Osteoblast (primary cell): ENCODE results near the gene SPACA6. TPM values are rescaled to one million over a fixed set of nuclear protein-coding genes. Genes with fewer than 3 reads are reported as not detected.

ENCODE experiments used
- DNase-seq: peaks from one replicate; pipeline ENCODE4 v3.0.0; 2011; ENCODE audit warnings: low spot score, mixed read lengths; ENCODE audit not compliant: insufficient read length; ENCODE audit errors: missing footprints
- H2AFZ ChIP-seq: 2 replicates; pipeline ENCODE4 v1.6.0; 2011; ENCODE audit warnings: mild to moderate bottlenecking, low read length
- H3K27ac ChIP-seq: 2 replicates; pipeline ENCODE4 v1.5.1; 2011; ENCODE audit warnings: mild to moderate bottlenecking, low read depth, low read length, moderate library complexity
- H3K27me3 ChIP-seq: 2 replicates; pipeline ENCODE4 v1.6.0; 2012; ENCODE audit warnings: mild to moderate bottlenecking, control low read depth, inconsistent platforms, low read length, moderate library complexity; ENCODE audit not compliant: insufficient read depth
- H3K36me3 ChIP-seq: 2 replicates; pipeline ENCODE4 v1.5.1; 2011; ENCODE audit warnings: mild to moderate bottlenecking, low read length, control low read depth, moderate library complexity; ENCODE audit not compliant: insufficient read depth
- H3K4me1 ChIP-seq: 2 replicates; pipeline ENCODE4 v1.5.1; 2011; ENCODE audit warnings: mild to moderate bottlenecking, low read length, control low read depth, moderate library complexity; ENCODE audit not compliant: insufficient read depth
- H3K4me2 ChIP-seq: 2 replicates; pipeline ENCODE4 v1.6.0; 2011; ENCODE audit warnings: mild to moderate bottlenecking, low read length; ENCODE audit not compliant: insufficient read depth
- H3K4me3 ChIP-seq: fragments of 200-600 bp; sonication (generic); 3 replicates; pipeline ENCODE4 v1.5.1; 2012; ENCODE audit warnings: mild to moderate bottlenecking, low read length, inconsistent platforms; ENCODE audit not compliant: insufficient read depth
- H3K79me2 ChIP-seq: 2 replicates; pipeline ENCODE4 v1.6.0; 2012; ENCODE audit warnings: mild to moderate bottlenecking, low read length, control low read depth, inconsistent platforms; ENCODE audit not compliant: insufficient read depth
- H3K9me3 ChIP-seq: 2 replicates; pipeline ENCODE4 v1.5.1; 2011; ENCODE audit warnings: low read depth, low read length, control low read depth
- H4K20me1 ChIP-seq: 2 replicates; pipeline ENCODE4 v1.6.0; 2012; ENCODE audit warnings: mild to moderate bottlenecking, low read length, control low read depth; ENCODE audit not compliant: insufficient read depth
- CTCF ChIP-seq: IDR thresholded peaks from 2 replicates; pipeline ENCODE4 v1.5.1; 2011; ENCODE audit warnings: mild to moderate bottlenecking, low read depth, low read length, moderate library complexity; ENCODE audit errors: extremely low read depth
- total RNA-seq: library from RNA; depleted of rRNA; stranded (reverse); fragments of >200 nt; gene quantifications from 2 replicates; pipeline ENCODE4 v1.2.3, GENCODE V29; 2012

Gene SPACA6
- total RNA-seq, 1 donor = 12.7 TPM

GRCh38 chr19:51691074-51691583 is 2.0 kb upstream of the SPACA6 start:
- H2AFZ ChIP-seq = no peak overlapping the region
- peaks cover 87% of the 10 kb centered on the region for H3K79me2 ChIP-seq
- peak overlapping the region; percentile 95 for H3K4me2 ChIP-seq
- peak overlapping the region; percentile 94 for H3K27ac ChIP-seq
- peaks cover 41% of the 10 kb centered on the region for H3K4me1 ChIP-seq
- no peaks in the 10 kb centered on the region for H3K9me3 ChIP-seq
- DNase-seq = peak; percentile 85
- peak overlapping the region; percentile 84 for H3K4me3 ChIP-seq
- peaks cover 31% of the 10 kb centered on the region for H3K36me3 ChIP-seq
- H3K27me3 ChIP-seq = no peaks in the 10 kb centered on the region
- no peak for TF ChIP-seq CTCF
- H4K20me1 ChIP-seq = peaks cover 52% of the 10 kb centered on the region

- no peaks in the 10 kb centered on the region for H3K27me3 ChIP-seq
- peaks cover 59% of the 10 kb centered on the region for H4K20me1 ChIP-seq
- H3K9me3 ChIP-seq = no peaks in the 10 kb centered on the region
- no peak overlapping the region for H2AFZ ChIP-seq
- peak overlapping the region; percentile 61 for H3K27ac ChIP-seq
- no peak for TF ChIP-seq CTCF
- peak overlapping the region; percentile 95 for H3K4me2 ChIP-seq
- DNase-seq = peak; percentile 84
- H3K4me3 ChIP-seq = peak overlapping the region; percentile 84
- H3K79me2 ChIP-seq = peaks cover 88% of the 10 kb centered on the region
- peaks cover 38% of the 10 kb centered on the region for H3K36me3 ChIP-seq
- peaks cover 34% of the 10 kb centered on the region for H3K4me1 ChIP-seq
Measured at GRCh38 chr19:51691584-51692428, 1.3 kb upstream of the SPACA6 start.

GRCh38 chr19:51692468-51692867 is 662 bp upstream of the SPACA6 start:
- TF ChIP-seq CTCF = no peak
- Histone ChIP-seq H3K36me3 (peaks cover 45% of the 10 kb centered on the region), H2AFZ (no peak overlapping the region), H3K27me3 (no peaks in the 10 kb centered on the region), H3K4me2 (peak overlapping the region; percentile 95), H3K79me2 (peaks cover 91% of the 10 kb centered on the region), H3K4me3 (peak overlapping the region; percentile 84), H3K9me3 (no peaks in the 10 kb centered on the region), H4K20me1 (peaks cover 65% of the 10 kb centered on the region), H3K27ac (peak overlapping the region; percentile 61), H3K4me1 (peaks cover 29% of the 10 kb centered on the region)
- DNase-seq = peak; percentile 36

- Histone ChIP-seq H3K4me2 (no peak overlapping the region), H3K79me2 (peaks cover 93% of the 10 kb centered on the region), H3K27ac (peak overlapping the region; percentile 45), H3K4me3 (no peak overlapping the region), H3K27me3 (no peaks in the 10 kb centered on the region), H3K4me1 (peaks cover 16% of the 10 kb centered on the region), H4K20me1 (peaks cover 76% of the 10 kb centered on the region), H3K9me3 (no peaks in the 10 kb centered on the region), H2AFZ (no peak overlapping the region), H3K36me3 (peaks cover 58% of the 10 kb centered on the region)
- no peak for DNase-seq
- no peak for TF ChIP-seq CTCF
Measured at GRCh38 chr19:51693819-51694218, 689 bp downstream of the SPACA6 start.
